ENCODE data around the gene RRM2.

RRM2 gene

GRCh38 chr2:10161206-10161931 is 38.8 kb downstream of the RRM2 start:
- POLR2A ChIA-PET, result no interaction called here
- H3K4me3 ChIP-seq (ENCODE audit: low read depth, low read length), result no peak overlapping the region
- CTCF ChIA-PET, result interaction anchor here (0.7 to 1.2 kb wide), 5 partner anchors 19 to 274 kb away, joined by 3 read pairs; no protein-coding TSS in a partner anchor
- H3K9me3 ChIP-seq (ENCODE audit: control insufficient read depth, insufficient read depth, low read depth, low read length), result no peaks in the 10 kb centered on the region
- TF ChIP-seq ZSCAN4 (tag by site-specific recombination; IDR thresholded peaks at IDR 0.05), result peak; percentile 64; the same call in 1 of the 2 replicates
- TF ChIP-seq ZNF558 (tag by site-specific recombination; IDR thresholded peaks at IDR 0.05), result no peak
- no peaks in the 10 kb centered on the region for H3K4me1 ChIP-seq (ENCODE audit: control insufficient read depth, insufficient read depth, low read length)
- no peak overlapping the region for H3K27ac ChIP-seq (ENCODE audit: extremely low read depth, low read depth, low read length)
- H3K36me3 ChIP-seq (ENCODE audit: control insufficient read depth in 2 of 2, insufficient read depth in 1 of 2, low read length in 2 of 2), result peaks cover 0 to 6% of the 10 kb centered on the region in 2 experiments; a peak in 1 of 3 replicates

GRCh38 chr2:10161961-10162441 is 39.5 kb downstream of the RRM2 start:
- no peak overlapping the region for H3K27ac ChIP-seq (ENCODE audit: extremely low read depth, low read depth, low read length)

GRCh38 chr2:10162586-10163497 is 40.3 kb downstream of the RRM2 start:
- ChIA-PET POLR2A (interaction anchor here (0.6 kb wide), 1 partner anchor 607 kb away, joined by 3 read pairs; no protein-coding TSS in a partner anchor), CTCF (interaction anchor here (0.6 to 1.4 kb wide), 6 partner anchors 14 to 506 kb away, joined by 3 to 5 read pairs (median 4); no protein-coding TSS in a partner anchor)
- H3K4me3 ChIP-seq (ENCODE audit: low read depth, low read length), result no peak overlapping the region
- no peak overlapping the region for H3K27ac ChIP-seq (ENCODE audit: extremely low read depth, low read depth, low read length)
- H3K4me1 ChIP-seq (ENCODE audit: control insufficient read depth, insufficient read depth, low read length), result no peaks in the 10 kb centered on the region
- peaks cover 0 to 6% of the 10 kb centered on the region in 2 experiments; a peak in 1 of 3 replicates for H3K36me3 ChIP-seq (ENCODE audit: control insufficient read depth in 2 of 2, insufficient read depth in 1 of 2, low read length in 2 of 2)
- TF ChIP-seq ZEB2 (tag by site-specific recombination; IDR thresholded peaks at IDR 0.05) (no peak), YY1 (tag by site-specific recombination; IDR thresholded peaks at IDR 0.05) (no peak), ZBTB1 (tag by site-specific recombination; IDR thresholded peaks at IDR 0.05) (no peak), YY2 (tag by site-specific recombination; IDR thresholded peaks at IDR 0.05) (no peak), ZBTB26 (tag by site-specific recombination; optimal IDR thresholded peaks at IDR 0.05) (no peak), ZSCAN23 (tag by site-specific recombination; IDR thresholded peaks at IDR 0.05) (no peak), ZNF398 (tag by site-specific recombination; IDR thresholded peaks at IDR 0.05) (no peak)
- H3K9me3 ChIP-seq (ENCODE audit: control insufficient read depth, insufficient read depth, low read depth, low read length), result no peaks in the 10 kb centered on the region

More at GRCh38 chr2:10161961-10162441, 39.5 kb downstream of the RRM2 start:
- ChIA-PET CTCF (interaction anchor here (0.7 to 1.2 kb wide), 4 partner anchors 20 to 247 kb away, joined by 3 to 4 read pairs (median 3); no protein-coding TSS in a partner anchor), POLR2A (no interaction called here)
- peaks cover 0 to 6% of the 10 kb centered on the region in 2 experiments; a peak in 1 of 3 replicates for H3K36me3 ChIP-seq (ENCODE audit: control insufficient read depth in 2 of 2, insufficient read depth in 1 of 2, low read length in 2 of 2)
- no peak for TF ChIP-seq ZNF791 (tag by site-specific recombination; IDR thresholded peaks at IDR 0.05)
- TF ChIP-seq EGR2 (tag by site-specific recombination; IDR thresholded peaks at IDR 0.05; ENCODE audit: low read depth), result peak; percentile 44; the same call in 1 of the 2 replicates
- no peak for TF ChIP-seq MYNN (tag by site-specific recombination; IDR thresholded peaks at IDR 0.05; ENCODE audit: borderline replicate concordance)
- TF ChIP-seq ZFHX2 (tag by site-specific recombination; conservative IDR thresholded peaks at IDR 0.05), result peak; percentile 38; the same call in 1 of the 2 replicates
- no peak for TF ChIP-seq ZBTB44 (tag by site-specific recombination; IDR thresholded peaks at IDR 0.05)
- H3K9me3 ChIP-seq (ENCODE audit: control insufficient read depth, insufficient read depth, low read depth, low read length), result no peaks in the 10 kb centered on the region
- H3K4me1 ChIP-seq (ENCODE audit: control insufficient read depth, insufficient read depth, low read length), result no peaks in the 10 kb centered on the region
- no peak overlapping the region for H3K4me3 ChIP-seq (ENCODE audit: low read depth, low read length)

All from HEK293 (cell line).